Thoracic aorta (tissue), 2 donors: Measurements from ENCODE around the gene KCNQ5. TPM values are rescaled to one million over a fixed set of nuclear protein-coding genes. Genes with fewer than 3 reads are reported as not detected.

Experiments
- ATAC-seq: fragments of 150-250 bp; one replicate; pipeline ENCODE4 v1.8.0; 2017; ENCODE audit warnings: low read depth; ENCODE audit not compliant: insufficient number of reproducible peaks, low FRiP score
- DNase-seq: peaks from one replicate; pipeline ENCODE4 v3.0.0-alpha.2; 2020; ENCODE audit warnings: low spot score
- H3K27ac ChIP-seq, 2 donors: fragments of 200-600 bp; sonication (generic); 1 replicate in 1 of 2; 2 replicates in 1 of 2; pipeline ENCODE4 v1.5.1; 2016; ENCODE audit warnings: mild to moderate bottlenecking in 2 of 2, moderate library complexity in 2 of 2
- H3K27me3 ChIP-seq: fragments of 200-600 bp; sonication (generic); replicated peaks from 2 replicates; pipeline ENCODE4 v1.6.0; 2016; ENCODE audit warnings: mild to moderate bottlenecking; ENCODE audit not compliant: insufficient read depth
- H3K36me3 ChIP-seq: fragments of 200-600 bp; sonication (generic); one replicate; pipeline ENCODE4 v1.5.1; 2016
- H3K4me1 ChIP-seq, 2 donors: fragments of 200-600 bp; sonication (generic); 1 replicate in 1 of 2; 2 replicates in 1 of 2; pipeline versions ENCODE4 v1.5.1 to v1.6.0; 2016; ENCODE audit warnings: low read depth in 2 of 2, mild to moderate bottlenecking in 1 of 2; ENCODE audit not compliant: control insufficient read depth in 1 of 2
- H3K4me3 ChIP-seq: fragments of 200-600 bp; sonication (generic); 2 replicates; pipeline ENCODE4 v1.5.1; 2016; ENCODE audit warnings: mild to moderate bottlenecking
- H3K9me3 ChIP-seq: fragments of 200-600 bp; sonication (generic); 2 replicates; pipeline ENCODE4 v1.5.1; 2016
- CTCF ChIP-seq: fragments of 200-600 bp; sonication (generic); IDR thresholded peaks from one replicate; pipeline ENCODE4 v1.5.1; 2019; ENCODE audit warnings: antibody characterized with exemption
- total RNA-seq, 2 donors: library from RNA; depleted of rRNA; stranded (reverse); fragments of >200 nt; gene quantifications; one replicate each; pipeline versions ENCODE4 v1.1.0 to v1.2.3, GENCODE V29; 2016

KCNQ5 gene
- total RNA-seq, 2 donors from 2014 or later: 7.3 to 8.5 TPM

- H3K9me3 ChIP-seq: no peaks in the 10 kb centered on the region
- no peaks in the 10 kb centered on the region for H3K27me3 ChIP-seq
- no peak overlapping the region for H3K4me3 ChIP-seq
- TF ChIP-seq CTCF: no peak
- no peak overlapping the region for H3K27ac ChIP-seq
- peaks cover 2 to 3% of the 10 kb centered on the region in 2 donors for H3K4me1 ChIP-seq
- no peak for DNase-seq
- no peak for ATAC-seq
- H3K36me3 ChIP-seq: no peaks in the 10 kb centered on the region
Observed at GRCh38 chr6:72967329-72967728, 345.5 kb downstream of the KCNQ5 start.

GRCh38 chr6:72968704-72969103 is 346.8 kb downstream of the KCNQ5 start:
- ATAC-seq (no peak), DNase-seq (no peak)
- Histone ChIP-seq H3K36me3 (no peaks in the 10 kb centered on the region), H3K9me3 (no peaks in the 10 kb centered on the region), H3K27ac (no peak overlapping the region), H3K4me1 (peaks cover 0 to 3% of the 10 kb centered on the region in 2 donors), H3K27me3 (no peaks in the 10 kb centered on the region), H3K4me3 (no peak overlapping the region)
- TF ChIP-seq CTCF: no peak

GRCh38 chr6:72969666-72970065 is 347.8 kb downstream of the KCNQ5 start:
- H3K4me1 ChIP-seq: no peaks in the 10 kb centered on the region
- ATAC-seq: no peak
- no peak overlapping the region for H3K4me3 ChIP-seq
- no peaks in the 10 kb centered on the region for H3K27me3 ChIP-seq
- TF ChIP-seq CTCF: no peak
- no peak for DNase-seq
- no peaks in the 10 kb centered on the region for H3K36me3 ChIP-seq
- H3K9me3 ChIP-seq: no peaks in the 10 kb centered on the region
- H3K27ac ChIP-seq: no peak overlapping the region

- Histone ChIP-seq H3K4me1 (peaks cover 4 to 10% of the 10 kb centered on the region in 2 donors), H3K27ac (no peak overlapping the region), H3K4me3 (no peak overlapping the region), H3K9me3 (no peaks in the 10 kb centered on the region), H3K27me3 (no peaks in the 10 kb centered on the region), H3K36me3 (no peaks in the 10 kb centered on the region)
- ATAC-seq (no peak), DNase-seq (no peak)
- TF ChIP-seq CTCF: no peak
Observed at GRCh38 chr6:72972579-72972978, 350.7 kb downstream of the KCNQ5 start.

- DNase-seq (no peak), ATAC-seq (no peak)
- no peak overlapping the region for H3K4me3 ChIP-seq
- peaks cover 4 to 10% of the 10 kb centered on the region in 2 donors for H3K4me1 ChIP-seq
- no peak overlapping the region for H3K27ac ChIP-seq
- no peaks in the 10 kb centered on the region for H3K27me3 ChIP-seq
- H3K9me3 ChIP-seq: no peaks in the 10 kb centered on the region
- no peak for TF ChIP-seq CTCF
- H3K36me3 ChIP-seq: no peaks in the 10 kb centered on the region
Observed at GRCh38 chr6:72974276-72974675, 352.4 kb downstream of the KCNQ5 start.
